ENCODE data around the gene BMP7.

The BMP7 gene

GRCh38 chr20:57221916-57222630 is 44.4 kb downstream of the BMP7 start:
- Histone ChIP-seq H3K36me3 (no peaks in the 10 kb centered on the region), H3K4me1 (ENCODE audit: control insufficient read depth in 1 of 2, insufficient read depth in 1 of 2, low read depth in 1 of 2, low read length in 1 of 2) (no peaks in the 10 kb centered on the region), H3K4me3 (ENCODE audit: low read depth in 1 of 2, low read length in 1 of 2) (no peak overlapping the region), H3K27ac (no peak overlapping the region), H3K27me3 (no peaks in the 10 kb centered on the region), H3K9me3 (no peaks in the 10 kb centered on the region)
- TF ChIP-seq CTCF (IDR thresholded peaks at IDR 0.05): no peak

DNA sequence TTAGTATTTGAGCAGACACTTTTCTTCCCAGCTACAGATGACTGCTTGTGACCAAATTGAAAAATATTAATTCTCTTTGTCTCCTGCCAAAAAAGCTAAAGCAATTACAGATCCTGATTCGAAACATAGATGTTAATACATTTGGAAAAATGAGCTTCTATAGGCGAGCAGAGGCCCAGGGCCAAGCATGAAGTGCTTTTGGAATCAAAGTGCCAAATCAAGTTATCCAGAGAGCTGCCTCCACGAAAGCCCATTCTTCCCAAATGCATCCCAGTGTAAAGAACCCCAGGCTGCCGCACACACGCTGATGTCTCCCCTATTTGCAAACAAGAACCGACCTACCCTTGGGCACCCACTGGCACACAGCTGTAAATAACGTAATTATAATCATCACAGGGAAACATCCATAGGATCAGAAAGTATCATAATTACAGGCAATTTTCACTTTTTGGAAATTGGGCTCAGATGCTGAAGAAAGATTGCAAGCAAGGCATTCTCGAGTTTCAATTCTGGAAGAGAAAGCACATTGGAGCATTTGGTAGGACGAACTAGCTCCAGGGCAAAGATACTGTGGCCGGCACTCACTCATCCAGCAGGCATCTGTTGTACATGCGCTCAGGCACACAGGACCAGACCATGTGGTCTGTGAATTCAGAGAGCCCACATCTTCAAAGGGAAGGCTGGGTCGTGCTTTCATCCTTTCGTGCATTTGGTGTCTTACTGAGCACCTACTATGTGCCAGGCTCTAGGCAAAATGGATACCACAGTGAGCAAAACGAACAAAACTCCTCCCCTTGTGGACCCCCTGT is 45.9 kb downstream of the BMP7 start:
- TF ChIP-seq CTCF (IDR thresholded peaks at IDR 0.05): no peak
- Histone ChIP-seq H3K27me3 (no peaks in the 10 kb centered on the region), H3K4me3 (ENCODE audit: low read depth in 1 of 2, low read length in 1 of 2) (no peak overlapping the region), H3K4me1 (ENCODE audit: control insufficient read depth in 1 of 2, insufficient read depth in 1 of 2, low read depth in 1 of 2, low read length in 1 of 2) (no peaks in the 10 kb centered on the region), H3K27ac (no peak overlapping the region), H3K9me3 (no peaks in the 10 kb centered on the region), H3K36me3 (no peaks in the 10 kb centered on the region)

DNA sequence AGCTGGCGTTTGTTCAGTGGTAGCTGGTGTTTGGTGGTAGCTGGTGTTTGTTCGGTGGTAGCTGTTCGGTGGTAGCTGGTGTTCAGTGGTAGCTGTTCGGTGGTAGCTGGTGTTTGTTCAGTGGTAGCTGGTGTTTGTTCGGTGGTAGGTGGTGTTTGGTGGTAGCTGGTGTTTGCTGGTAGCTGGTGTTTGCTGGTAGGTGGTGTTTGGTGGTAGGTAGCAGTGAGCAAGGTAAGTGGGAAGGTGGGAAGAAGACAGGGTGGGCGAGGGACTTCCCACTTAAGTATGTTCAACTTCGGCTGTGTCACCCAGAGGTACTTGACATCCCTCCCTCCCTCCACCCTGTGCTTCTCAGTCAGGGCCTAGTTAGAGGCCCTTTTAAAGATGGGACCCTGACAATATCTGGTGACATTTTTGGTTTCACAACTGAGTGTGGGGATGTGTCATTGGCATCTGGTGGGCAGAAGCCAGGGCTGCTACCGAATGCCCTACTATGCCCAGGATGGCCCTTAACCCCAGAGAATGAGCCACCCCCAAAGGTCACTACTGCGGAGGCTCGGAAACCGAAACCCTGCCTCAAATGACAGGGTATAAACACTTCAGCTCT is 47.3 kb downstream of the BMP7 start:
- Histone ChIP-seq H3K27me3 (peaks cover 3% of the 10 kb centered on the region), H3K4me3 (ENCODE audit: low read depth in 1 of 2, low read length in 1 of 2) (no peak overlapping the region), H3K9me3 (no peaks in the 10 kb centered on the region), H3K36me3 (no peaks in the 10 kb centered on the region), H3K4me1 (ENCODE audit: control insufficient read depth in 1 of 2, insufficient read depth in 1 of 2, low read depth in 1 of 2, low read length in 1 of 2) (no peaks in the 10 kb centered on the region), H3K27ac (no peak overlapping the region)
- TF ChIP-seq CTCF (IDR thresholded peaks at IDR 0.05): no peak

GRCh38 chr20:57218489-57218888 is 48.0 kb downstream of the BMP7 start:
- Histone ChIP-seq H3K4me3 (ENCODE audit: low read depth in 1 of 2, low read length in 1 of 2) (no peak overlapping the region), H3K27me3 (peaks cover 9% of the 10 kb centered on the region), H3K27ac (no peak overlapping the region), H3K4me1 (ENCODE audit: control insufficient read depth in 1 of 2, insufficient read depth in 1 of 2, low read depth in 1 of 2, low read length in 1 of 2) (no peaks in the 10 kb centered on the region), H3K36me3 (no peaks in the 10 kb centered on the region), H3K9me3 (no peaks in the 10 kb centered on the region)
- no peak for TF ChIP-seq CTCF (IDR thresholded peaks at IDR 0.05)

DNA sequence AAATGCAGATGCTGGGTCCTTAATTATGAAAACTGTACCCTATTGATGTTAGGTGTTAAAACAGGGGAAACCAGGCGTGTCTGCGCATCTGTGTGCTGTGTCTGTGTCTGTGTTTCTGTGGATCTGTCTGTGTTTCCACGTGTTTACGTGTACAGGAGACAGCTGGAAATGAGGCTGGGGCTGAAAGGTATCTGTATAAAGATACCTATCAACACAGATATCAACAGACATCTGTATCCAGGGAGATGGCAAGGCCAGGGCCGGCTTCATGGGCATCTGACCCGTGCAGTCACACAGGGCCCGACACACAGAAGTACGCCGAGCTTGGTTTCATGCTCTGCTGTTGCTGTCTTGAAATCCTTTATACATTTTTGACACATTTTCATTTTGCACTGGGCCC is 48.6 kb downstream of the BMP7 start:
- no peaks in the 10 kb centered on the region for H3K36me3 ChIP-seq
- no peak overlapping the region for H3K4me3 ChIP-seq (ENCODE audit: low read depth in 1 of 2, low read length in 1 of 2)
- H3K27me3 ChIP-seq: peaks cover 16% of the 10 kb centered on the region
- H3K9me3 ChIP-seq: no peaks in the 10 kb centered on the region
- no peaks in the 10 kb centered on the region for H3K4me1 ChIP-seq (ENCODE audit: control insufficient read depth in 1 of 2, insufficient read depth in 1 of 2, low read depth in 1 of 2, low read length in 1 of 2)
- no peak overlapping the region for H3K27ac ChIP-seq
- no peak for TF ChIP-seq CTCF (IDR thresholded peaks at IDR 0.05)

Data from neutrophil (primary cell).